ENCODE data around the gene PRDM15. TPM values are rescaled to one million over a fixed set of nuclear protein-coding genes. Genes with fewer than 3 reads are reported as not detected.

PRDM15 gene
- total RNA-seq, 6 experiments from 2014 or later: 3.4 to 4.9 (median 4.0) TPM

DNA sequence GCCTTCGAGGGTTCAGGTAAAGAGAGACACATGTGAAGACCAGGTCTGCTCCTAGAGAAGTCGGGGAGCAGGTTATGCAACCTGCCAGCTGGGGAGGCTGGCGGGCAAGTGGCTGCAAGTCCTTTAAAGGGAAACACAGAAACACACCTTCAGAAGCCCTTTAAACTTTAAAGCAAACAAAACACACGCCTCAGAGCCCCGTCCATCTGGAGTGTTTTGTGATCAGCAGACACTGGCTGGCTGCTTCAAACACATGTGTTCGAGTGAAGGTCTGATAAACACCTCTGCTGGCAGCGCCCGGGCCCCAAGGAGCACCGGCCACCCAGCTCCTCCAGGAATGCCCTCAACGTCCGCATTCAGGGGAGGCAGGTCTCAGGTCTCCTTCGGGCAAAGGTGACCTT, 127.5 kb downstream of the PRDM15 start:
- TF ChIP-seq, protein P1, sequence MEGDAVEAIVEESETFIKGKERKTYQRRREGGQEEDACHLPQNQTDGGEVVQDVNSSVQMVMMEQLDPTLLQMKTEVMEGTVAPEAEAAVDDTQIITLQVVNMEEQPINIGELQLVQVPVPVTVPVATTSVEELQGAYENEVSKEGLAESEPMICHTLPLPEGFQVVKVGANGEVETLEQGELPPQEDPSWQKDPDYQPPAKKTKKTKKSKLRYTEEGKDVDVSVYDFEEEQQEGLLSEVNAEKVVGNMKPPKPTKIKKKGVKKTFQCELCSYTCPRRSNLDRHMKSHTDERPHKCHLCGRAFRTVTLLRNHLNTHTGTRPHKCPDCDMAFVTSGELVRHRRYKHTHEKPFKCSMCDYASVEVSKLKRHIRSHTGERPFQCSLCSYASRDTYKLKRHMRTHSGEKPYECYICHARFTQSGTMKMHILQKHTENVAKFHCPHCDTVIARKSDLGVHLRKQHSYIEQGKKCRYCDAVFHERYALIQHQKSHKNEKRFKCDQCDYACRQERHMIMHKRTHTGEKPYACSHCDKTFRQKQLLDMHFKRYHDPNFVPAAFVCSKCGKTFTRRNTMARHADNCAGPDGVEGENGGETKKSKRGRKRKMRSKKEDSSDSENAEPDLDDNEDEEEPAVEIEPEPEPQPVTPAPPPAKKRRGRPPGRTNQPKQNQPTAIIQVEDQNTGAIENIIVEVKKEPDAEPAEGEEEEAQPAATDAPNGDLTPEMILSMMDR (IDR thresholded peaks at IDR 0.05): no peak
- Mint-ChIP-seq H3K36me3 (ENCODE audit: low read depth) (no peaks in the 10 kb centered on the region), H3K4me3 (no peak overlapping the region), H3K27ac (peak overlapping the region; percentile 27; the same call in 1 of the 2 replicates), H3K9me3 (no peaks in the 10 kb centered on the region), H3K27me3 (ENCODE audit: insufficient read depth) (peaks cover 11% of the 10 kb centered on the region), H3K4me1 (ENCODE audit: low read depth) (peaks cover 36% of the 10 kb centered on the region)
- DNase-seq: no peak

DNA sequence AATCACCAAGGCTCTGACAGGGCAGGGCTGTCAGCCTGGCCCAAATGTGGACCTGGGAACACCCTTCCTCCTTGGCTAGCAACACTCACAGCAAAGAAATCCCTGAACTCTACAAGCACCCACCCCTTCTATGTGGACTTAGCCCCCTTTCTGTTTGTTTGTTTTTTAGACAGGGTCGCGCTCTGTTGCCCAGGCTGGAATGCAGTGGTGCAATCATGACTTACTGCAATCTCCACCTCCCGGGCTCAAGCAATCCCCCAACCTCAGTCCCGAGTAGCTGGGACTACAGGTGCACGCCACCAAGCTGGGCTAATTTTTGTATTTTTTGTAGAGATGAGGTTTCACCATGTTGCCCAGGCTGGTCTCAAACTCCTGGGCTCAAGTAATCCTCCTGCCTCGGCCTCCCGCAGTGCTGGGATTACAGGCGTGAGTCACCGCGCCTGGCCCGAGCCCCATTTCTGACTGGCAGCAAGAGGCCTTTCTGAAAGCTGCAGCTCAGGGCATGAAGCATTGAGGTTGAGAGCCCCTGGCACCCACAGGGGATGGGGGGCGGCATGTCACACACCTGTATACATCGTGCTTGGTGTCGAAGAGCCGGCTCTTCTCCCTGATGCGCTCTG, 128.5 kb downstream of the PRDM15 start:
- no peak for DNase-seq
- Mint-ChIP-seq H3K4me1 (ENCODE audit: low read depth) (peaks cover 36% of the 10 kb centered on the region), H3K27ac (no peak overlapping the region), H3K9me3 (no peaks in the 10 kb centered on the region), H3K4me3 (no peak overlapping the region), H3K36me3 (ENCODE audit: low read depth) (no peaks in the 10 kb centered on the region), H3K27me3 (ENCODE audit: insufficient read depth) (peaks cover 9% of the 10 kb centered on the region)
- TF ChIP-seq, protein P1 (IDR thresholded peaks at IDR 0.05): no peak

DNA sequence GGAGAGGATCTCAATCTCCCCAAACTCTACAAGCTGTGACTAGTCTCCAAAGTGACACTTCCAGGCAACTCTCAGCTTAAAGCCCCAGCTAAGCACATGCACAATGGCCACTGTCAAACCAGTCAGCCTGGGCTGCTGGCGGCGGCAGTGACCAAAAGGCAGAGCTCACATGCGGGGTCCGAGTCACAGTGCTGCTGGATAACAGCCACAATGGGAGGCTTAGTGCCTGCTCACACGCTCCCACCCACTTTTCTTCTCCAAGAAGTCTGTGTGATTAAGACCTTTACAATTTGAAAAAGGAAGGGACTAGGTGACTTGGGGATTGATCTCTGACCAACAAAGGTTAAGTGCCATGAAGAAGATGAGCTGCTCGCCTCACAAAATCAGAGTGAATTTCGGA, 129.1 kb downstream of the PRDM15 start:
- H3K4me3 Mint-ChIP-seq: no peak overlapping the region
- H3K36me3 Mint-ChIP-seq (ENCODE audit: low read depth): no peaks in the 10 kb centered on the region
- peaks cover 36% of the 10 kb centered on the region for H3K4me1 Mint-ChIP-seq (ENCODE audit: low read depth)
- TF ChIP-seq, protein P1 (IDR thresholded peaks at IDR 0.05): no peak
- no peak for DNase-seq
- no peak overlapping the region for H3K27ac Mint-ChIP-seq
- H3K9me3 Mint-ChIP-seq: no peaks in the 10 kb centered on the region
- H3K27me3 Mint-ChIP-seq (ENCODE audit: insufficient read depth): peaks cover 9% of the 10 kb centered on the region

DNA sequence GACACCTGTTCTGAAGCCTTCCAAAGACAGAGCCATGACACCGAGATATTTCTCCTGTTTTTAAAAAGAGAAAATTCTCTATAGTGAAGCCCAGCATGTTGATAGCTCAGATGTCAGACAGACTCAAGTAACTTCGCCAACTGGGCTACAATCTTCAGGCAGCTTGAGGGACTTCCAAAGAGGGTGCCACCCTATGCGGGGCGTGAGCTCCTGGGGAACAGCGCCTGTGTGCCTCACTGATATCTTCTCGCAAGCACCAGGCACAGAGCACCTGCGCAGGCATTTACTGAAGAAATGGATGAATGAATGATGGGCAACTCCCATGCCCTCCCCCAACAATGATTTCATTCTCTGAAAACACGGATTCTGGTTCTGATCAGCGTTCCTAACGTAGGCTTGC, 129.9 kb downstream of the PRDM15 start:
- TF ChIP-seq, protein P1 (IDR thresholded peaks at IDR 0.05): no peak
- no peak for DNase-seq
- Mint-ChIP-seq H3K27ac (no peak overlapping the region), H3K4me1 (ENCODE audit: low read depth) (peaks cover 36% of the 10 kb centered on the region), H3K27me3 (ENCODE audit: insufficient read depth) (peaks cover 11% of the 10 kb centered on the region), H3K9me3 (no peaks in the 10 kb centered on the region), H3K4me3 (no peak overlapping the region), H3K36me3 (ENCODE audit: low read depth) (no peaks in the 10 kb centered on the region)

Other genes starting within 250 kb of the PRDM15 start
- under 1 TPM in 4 of 6 experiments, not detected in 2; 0.05 to 0.12 (median 0.07) TPM for gene RIPK4, start 112.3 kb downstream of the PRDM15 start, total RNA-seq (2021; fragmentation: NEBNext Ultra II Directional; extraction: Animal tissue kit (Norgen Biotek cat#: 25700))
- gene C2CD2, start 74.7 kb upstream of the PRDM15 start, total RNA-seq (2021; fragmentation: NEBNext Ultra II Directional; extraction: Animal tissue kit (Norgen Biotek cat#: 25700)): 10 to 100 TPM; 14.4 to 19.9 (median 17.2) TPM
- gene ZBTB21, start 131.0 kb upstream of the PRDM15 start, total RNA-seq (2021; fragmentation: NEBNext Ultra II Directional; extraction: Animal tissue kit (Norgen Biotek cat#: 25700)): 10 to 100 TPM; 16.6 to 19.5 (median 18.9) TPM
- gene UMODL1, start 192.0 kb upstream of the PRDM15 start, total RNA-seq (2021; fragmentation: NEBNext Ultra II Directional; extraction: Animal tissue kit (Norgen Biotek cat#: 25700)): not detected

Data from HFFc6 (cell line).